HEK293T (cell line): ENCODE measurements around the gene MED9.

Source experiments
- CTCF ChIA-PET: fragments of 350-600 bp; formaldehyde crosslinking; extraction: SDS; loops from one replicate; lab custom pipeline; 2021; ENCODE audit warnings: antibody characterized with exemption, inconsistent platforms; lab: Yijun Ruan, JAX
- POLR2A ChIA-PET: fragments of 350-600 bp; formaldehyde crosslinking; extraction: SDS; loops from one replicate; lab custom pipeline; 2020; ENCODE audit warnings: antibody characterized with exemption, inconsistent platforms; lab: Yijun Ruan, JAX
- DNase-seq: peaks from one replicate; pipeline ENCODE4 v3.0.0; 2012; ENCODE audit warnings: mixed read lengths; ENCODE audit errors: extremely low spot score
- ARNT ChIP-seq: fragments of 450-650 bp; IDR thresholded peaks from 2 replicates; pipeline ENCODE4 v1.6.1; 2017; ENCODE audit warnings: mild to moderate bottlenecking
- BHLHE40 ChIP-seq: fragments of 450-650 bp; IDR thresholded peaks from 2 replicates; pipeline ENCODE4 v1.6.1; 2016; ENCODE audit warnings: mild to moderate bottlenecking, moderate library complexity, borderline replicate concordance
- CTBP1 ChIP-seq: fragments of 450-650 bp; IDR thresholded peaks from 2 replicates; pipeline ENCODE4 v1.6.1; 2016; ENCODE audit warnings: borderline replicate concordance
- ELF4 ChIP-seq: fragments of 450-650 bp; IDR thresholded peaks from 2 replicates; pipeline ENCODE4 v1.6.1; 2017; ENCODE audit warnings: antibody characterized with exemption
- FOXA1 ChIP-seq: fragments of 450-650 bp; IDR thresholded peaks from 2 replicates; pipeline ENCODE4 v1.6.1; 2016; ENCODE audit warnings: mild to moderate bottlenecking
- FOXK2 ChIP-seq: fragments of 450-650 bp; IDR thresholded peaks from 2 replicates; pipeline ENCODE4 v1.6.1; 2016; ENCODE audit warnings: mild to moderate bottlenecking
- FOXM1 ChIP-seq: fragments of 450-650 bp; IDR thresholded peaks from 2 replicates; pipeline ENCODE4 v1.6.1; 2017; ENCODE audit warnings: mild to moderate bottlenecking, borderline replicate concordance
- HDGF ChIP-seq: fragments of 450-650 bp; IDR thresholded peaks from 2 replicates; pipeline ENCODE4 v1.6.1; 2017; ENCODE audit warnings: antibody characterized with exemption, borderline replicate concordance
- L3MBTL2 ChIP-seq: fragments of 450-650 bp; conservative IDR thresholded peaks from 2 replicates; pipeline ENCODE4 v1.6.1; 2016; ENCODE audit warnings: mild to moderate bottlenecking
- LEF1 ChIP-seq: fragments of 450-650 bp; IDR thresholded peaks from 2 replicates; pipeline ENCODE4 v1.6.1; 2017; ENCODE audit warnings: mild to moderate bottlenecking, borderline replicate concordance
- NFRKB ChIP-seq: fragments of 450-650 bp; IDR thresholded peaks from 2 replicates; pipeline ENCODE4 v1.6.1; 2016; ENCODE audit warnings: mild to moderate bottlenecking, moderate library complexity
- SP1 ChIP-seq: fragments of 450-650 bp; IDR thresholded peaks from 2 replicates; pipeline ENCODE4 v1.6.1; 2017
- SUZ12 ChIP-seq: fragments of 450-650 bp; IDR thresholded peaks from 2 replicates; pipeline ENCODE4 v1.6.1; 2016; ENCODE audit warnings: mild to moderate bottlenecking
- TARDBP ChIP-seq: fragments of 450-650 bp; IDR thresholded peaks from 2 replicates; pipeline ENCODE4 v1.6.1; 2016
- ZNF384 ChIP-seq: fragments of 450-650 bp; IDR thresholded peaks from 2 replicates; pipeline ENCODE4 v1.6.1; 2016
- TF ChIP-seq, protein P1 (sequence below): fragments of 450-650 bp; IDR thresholded peaks from 2 replicates; pipeline ENCODE4 v1.6.1; 2016

Gene MED9

DNA sequence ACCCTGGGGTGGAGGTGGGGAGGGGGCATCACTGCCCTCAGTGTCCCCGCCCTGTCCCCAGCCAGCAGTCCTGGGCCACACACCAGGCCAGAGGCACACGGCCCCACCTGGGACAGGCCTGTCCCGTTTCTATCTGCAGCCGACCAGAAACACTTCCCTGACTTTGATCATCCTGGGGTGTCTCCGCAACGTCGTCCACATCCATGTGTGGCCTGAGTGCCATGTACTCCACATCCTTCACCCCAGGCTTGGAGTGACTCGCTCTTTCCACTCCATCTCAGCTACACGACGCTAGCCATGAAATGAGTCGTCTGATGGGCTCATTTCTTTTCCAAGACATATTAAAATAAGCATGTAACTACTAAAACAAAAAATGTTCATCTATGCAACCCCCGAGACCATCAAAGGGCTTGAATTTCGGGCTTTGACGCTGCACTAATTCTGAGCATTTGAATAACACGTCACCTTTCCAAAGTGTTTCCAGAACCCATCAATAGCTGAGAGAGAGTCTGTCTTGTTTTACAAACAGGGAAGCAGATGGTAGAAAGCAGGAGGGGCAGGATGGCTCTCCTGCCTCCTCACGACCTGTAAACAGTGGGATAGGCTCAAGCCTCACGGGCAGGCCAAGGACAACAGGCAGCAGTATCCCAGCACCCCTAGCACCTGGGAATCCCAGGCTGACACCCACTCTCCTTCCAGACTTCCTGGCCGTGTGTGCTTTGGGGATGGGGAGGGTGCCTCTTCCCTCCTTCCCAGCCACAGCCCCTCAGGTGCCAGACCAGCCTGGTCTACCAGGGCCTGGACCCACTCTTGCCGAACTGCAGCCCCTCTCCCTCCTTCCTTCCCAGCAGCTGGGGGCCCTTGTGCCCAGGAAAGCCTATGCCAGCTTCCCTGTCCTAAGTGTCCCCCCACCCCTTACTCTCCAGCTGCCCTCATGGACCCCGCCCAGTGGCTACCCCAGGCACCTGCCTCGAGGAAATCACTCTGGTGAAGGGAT, 39.4 kb downstream of the MED9 start:
- DNase-seq, result no peak
- ChIA-PET CTCF (interaction anchor here (0.7 to 0.9 kb wide), 2 partner anchors 9 to 52 kb away, joined by 3 to 4 read pairs; no protein-coding TSS in a partner anchor), POLR2A (interaction anchor here (0.6 kb wide), 1 partner anchor 19 kb away, joined by 3 read pairs; no protein-coding TSS in a partner anchor)
- TF ChIP-seq, protein P1, sequence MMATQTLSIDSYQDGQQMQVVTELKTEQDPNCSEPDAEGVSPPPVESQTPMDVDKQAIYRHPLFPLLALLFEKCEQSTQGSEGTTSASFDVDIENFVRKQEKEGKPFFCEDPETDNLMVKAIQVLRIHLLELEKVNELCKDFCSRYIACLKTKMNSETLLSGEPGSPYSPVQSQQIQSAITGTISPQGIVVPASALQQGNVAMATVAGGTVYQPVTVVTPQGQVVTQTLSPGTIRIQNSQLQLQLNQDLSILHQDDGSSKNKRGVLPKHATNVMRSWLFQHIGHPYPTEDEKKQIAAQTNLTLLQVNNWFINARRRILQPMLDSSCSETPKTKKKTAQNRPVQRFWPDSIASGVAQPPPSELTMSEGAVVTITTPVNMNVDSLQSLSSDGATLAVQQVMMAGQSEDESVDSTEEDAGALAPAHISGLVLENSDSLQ, result no peak
- TF ChIP-seq ZNF384 (no peak), NFRKB (no peak), ARNT (no peak), LEF1 (no peak), CTBP1 (no peak), FOXM1 (no peak), SP1 (no peak), FOXA1 (no peak), ELF4 (no peak), L3MBTL2 (no peak), BHLHE40 (no peak), TARDBP (no peak)

DNA sequence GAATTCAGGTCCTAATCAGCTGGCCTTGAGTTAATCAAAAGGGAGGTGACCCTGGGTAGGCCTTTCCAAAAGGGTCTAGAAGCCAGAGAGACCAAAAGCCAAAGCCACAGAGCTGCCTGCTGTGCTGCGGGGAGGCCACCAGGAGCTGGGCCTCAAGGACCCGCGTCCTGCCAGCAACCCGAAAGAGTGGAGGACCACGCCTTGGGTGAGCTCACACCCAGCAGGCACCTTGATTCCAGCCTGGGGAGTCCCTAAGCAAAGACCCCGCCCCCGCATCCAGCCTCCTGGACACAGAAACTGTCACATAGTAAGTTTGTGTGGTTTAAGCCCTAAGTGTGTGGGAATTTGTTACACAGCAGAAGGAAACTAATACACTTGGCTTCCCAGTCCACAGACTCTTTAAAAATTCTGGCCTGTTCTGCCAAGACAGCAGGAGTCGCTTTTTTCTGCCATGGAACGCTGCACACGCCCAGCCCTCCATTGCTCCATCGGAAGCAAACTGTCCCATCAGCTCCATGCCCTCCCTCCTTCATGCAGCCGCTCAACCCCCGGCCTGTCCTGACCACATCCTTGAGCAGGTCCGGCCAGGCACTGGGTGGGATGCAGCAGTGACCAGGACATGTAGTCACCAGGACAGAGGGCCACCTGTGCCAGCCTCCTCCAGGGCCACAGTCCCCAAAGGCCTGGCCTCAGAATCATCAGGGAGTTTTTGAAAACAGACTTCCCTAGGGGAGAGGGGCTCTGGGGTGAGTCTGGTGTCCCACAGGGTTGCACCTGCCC, 40.3 kb downstream of the MED9 start:
- no peak for TF ChIP-seq CTBP1
- TF ChIP-seq FOXM1, result no peak
- TF ChIP-seq ZNF384, result no peak
- TF ChIP-seq LEF1, result no peak
- TF ChIP-seq FOXK2, result no peak
- no peak for TF ChIP-seq NFRKB
- TF ChIP-seq SUZ12, result no peak
- no peak for TF ChIP-seq L3MBTL2
- no peak for TF ChIP-seq ELF4
- no peak for TF ChIP-seq BHLHE40
- TF ChIP-seq FOXA1, result no peak
- no peak for TF ChIP-seq TARDBP
- TF ChIP-seq, protein P1, result no peak
- TF ChIP-seq HDGF, result no peak
- TF ChIP-seq ARNT, result no peak
- ChIA-PET POLR2A (interaction anchor here (0.6 kb wide), 1 partner anchor 20 kb away, joined by 3 read pairs; no protein-coding TSS in a partner anchor), CTCF (interaction anchor here (0.9 kb wide), 1 partner anchor 10 kb away, joined by 3 read pairs; no protein-coding TSS in a partner anchor)
- DNase-seq, result no peak

DNA sequence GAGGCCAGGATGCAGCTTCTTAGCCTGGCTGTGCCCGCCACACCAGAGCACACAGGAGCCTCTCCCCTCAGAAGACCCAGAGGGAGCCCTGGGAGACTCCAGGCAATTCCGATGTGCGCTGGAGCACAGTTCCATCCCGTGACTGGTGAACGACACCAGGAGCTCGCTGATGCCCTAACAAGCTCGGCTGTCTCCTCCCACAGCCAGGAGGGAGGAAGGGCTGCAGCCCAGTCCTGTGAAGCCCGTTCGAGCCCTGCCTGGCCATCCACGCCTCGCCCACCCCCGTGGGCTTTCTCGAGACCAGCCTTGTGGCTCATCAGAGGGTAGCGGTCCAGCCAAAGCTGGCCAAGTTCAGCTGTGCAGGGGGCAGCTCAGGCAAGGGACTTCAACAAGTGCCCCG, 41.2 kb downstream of the MED9 start:
- ChIA-PET POLR2A (interaction anchor here (1.7 kb wide), 1 partner anchor 11 kb away, joined by 3 read pairs; no protein-coding TSS in a partner anchor), CTCF (no interaction called here)
- TF ChIP-seq NFRKB (no peak), CTBP1 (no peak), FOXA1 (no peak), SP1 (no peak), ZNF384 (no peak)
- DNase-seq, result no peak

DNA sequence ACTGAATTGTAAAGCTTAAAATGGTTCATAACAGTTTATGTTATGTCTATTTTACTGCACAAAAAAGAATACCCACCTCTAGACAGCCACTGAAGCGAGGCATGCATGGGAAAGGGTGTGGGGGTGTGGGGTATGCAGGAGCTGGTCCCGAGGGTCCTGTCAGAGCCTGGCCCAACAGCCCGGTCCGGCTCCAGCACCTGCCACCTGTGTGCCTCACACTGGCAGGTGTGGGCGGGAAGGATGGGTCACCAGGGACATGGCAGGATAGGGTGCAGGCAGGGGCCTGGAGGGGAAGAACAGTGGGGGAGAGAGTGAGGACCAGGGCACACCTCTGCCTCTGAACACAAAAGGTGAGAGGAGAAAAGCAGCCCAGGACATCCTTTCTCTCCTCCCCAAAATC, 42.2 kb downstream of the MED9 start:
- TF ChIP-seq TARDBP (no peak), NFRKB (no peak), FOXK2 (no peak), SP1 (no peak), FOXM1 (no peak), LEF1 (no peak), ELF4 (no peak), L3MBTL2 (no peak), ZNF384 (no peak), FOXA1 (no peak), HDGF (no peak), SUZ12 (no peak)
- TF ChIP-seq, protein P1, result no peak
- ChIA-PET POLR2A (interaction anchor here (0.6 to 1.7 kb wide), 2 partner anchors 9 to 10 kb away, joined by 3 read pairs; no protein-coding TSS in a partner anchor), CTCF (interaction anchor here (0.5 kb wide), 1 partner anchor 9 kb away, joined by 3 read pairs; no protein-coding TSS in a partner anchor)
- DNase-seq, result no peak

DNA sequence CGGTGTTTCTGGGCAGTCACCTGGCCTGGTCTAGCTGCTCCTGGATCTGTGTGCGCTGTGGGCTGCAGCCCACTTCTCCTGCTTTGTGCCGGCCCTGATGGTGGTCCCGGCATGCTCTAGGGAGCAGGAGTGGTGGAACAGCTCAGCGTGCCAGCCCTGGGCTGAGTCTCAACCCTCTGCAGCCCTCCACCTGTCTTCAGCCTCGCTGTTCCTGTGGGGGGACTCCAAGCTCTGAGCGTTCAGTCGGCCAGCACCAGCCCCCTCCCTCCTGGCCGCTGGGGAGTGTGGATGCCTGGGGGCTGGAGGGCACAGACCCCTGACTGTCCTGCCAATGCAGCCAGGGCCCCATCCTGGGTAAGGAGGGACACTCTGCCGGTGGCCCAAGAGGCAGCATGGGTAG, 43.1 kb downstream of the MED9 start:
- ChIA-PET POLR2A (interaction anchor here (0.6 to 1.7 kb wide), 2 partner anchors 8 to 9 kb away, joined by 3 read pairs; no protein-coding TSS in a partner anchor), CTCF (no interaction called here)
- DNase-seq, result no peak
- TF ChIP-seq TARDBP, result no peak
- no peak for TF ChIP-seq BHLHE40
- TF ChIP-seq FOXA1, result no peak
- no peak for TF ChIP-seq HDGF
- no peak for TF ChIP-seq FOXK2
- no peak for TF ChIP-seq NFRKB
- no peak for TF ChIP-seq SUZ12
